M059J (cell line): Measurements from ENCODE around the gene TMEM229B. TPM values are rescaled to one million over a fixed set of nuclear protein-coding genes. Genes with fewer than 3 reads are reported as not detected.
A peak's percentile ranks its signal among the peaks of the same experiment; 100 is the strongest.
"Not testable (repeated sequence)": the region's sequence is repeated elsewhere in the genome, so short reads cannot be mapped to it uniquely, and the experiment has no call there.

ENCODE experiments used
- DNase-seq: peaks from one replicate; pipeline ENCODE4 v3.0.0-alpha.2; 2012; ENCODE audit warnings: low read depth
- total RNA-seq: library from RNA; depleted of rRNA; stranded (reverse); fragments of >200 nt; shearing (Covaris generic); gene quantifications from 2 replicates; pipeline ENCODE4 v1.2.3, GENCODE V29; 2014

The TMEM229B gene
- total RNA-seq, 1 experiment from 2014 or later = 21.5 TPM

DNA sequence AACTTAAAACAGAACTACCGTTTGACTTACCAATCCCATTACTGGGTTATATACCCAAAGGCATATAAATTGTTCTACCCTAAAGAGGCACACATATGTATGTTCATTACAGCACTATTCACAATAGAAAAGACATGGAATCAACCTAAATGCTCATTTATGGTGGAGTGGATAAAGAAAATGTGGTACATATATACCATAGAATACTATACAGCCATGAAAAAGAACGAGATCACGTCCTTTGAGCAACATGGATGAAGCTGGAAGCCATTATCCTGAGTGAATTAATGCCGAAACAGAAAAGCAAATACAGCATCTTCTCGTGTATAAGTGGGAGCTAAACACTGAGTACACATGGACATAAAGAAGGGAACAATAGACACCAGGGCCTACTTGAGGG lies 31.8 kb downstream of the TMEM229B start:
- DNase-seq = no peak

DNA sequence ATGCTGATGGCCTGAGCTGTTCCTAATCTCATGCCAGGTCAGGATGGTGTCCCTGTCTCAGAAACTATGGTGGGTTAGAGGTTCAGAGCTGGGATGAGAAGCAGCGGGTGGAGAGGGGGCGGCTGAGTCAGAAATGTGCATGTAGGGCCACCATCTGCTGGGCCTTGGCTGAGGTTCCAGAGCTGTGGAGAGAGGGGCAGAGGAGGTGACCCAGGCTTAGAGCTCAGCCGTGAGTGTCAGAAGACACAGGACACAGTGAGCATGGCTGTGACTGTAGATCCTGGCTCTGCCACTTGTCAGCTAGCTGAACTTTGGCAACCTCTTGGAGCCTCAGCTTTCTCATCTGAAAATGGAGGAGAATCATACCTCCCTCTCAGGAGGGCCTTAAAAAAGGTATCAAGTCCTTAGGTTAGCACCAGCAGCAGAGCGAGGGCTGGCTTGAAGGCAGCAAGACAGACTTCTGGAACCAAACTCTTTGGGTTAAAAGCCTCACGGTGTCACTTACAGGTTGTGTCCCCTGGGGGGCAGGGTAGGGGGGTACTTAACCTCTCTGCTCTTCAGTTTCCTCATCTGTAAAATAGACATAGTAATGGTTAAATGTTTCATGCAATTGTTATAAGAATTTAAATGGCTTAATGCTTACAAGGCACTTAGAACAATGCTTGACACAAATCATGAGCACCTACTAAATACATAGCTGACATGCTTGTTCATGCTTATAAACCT lies 34.8 kb downstream of the TMEM229B start:
- no peak for DNase-seq

- DNase-seq = not testable (repeated sequence)
Measured at GRCh38 chr14:67451667-67452066, 36.9 kb downstream of the TMEM229B start.

DNA sequence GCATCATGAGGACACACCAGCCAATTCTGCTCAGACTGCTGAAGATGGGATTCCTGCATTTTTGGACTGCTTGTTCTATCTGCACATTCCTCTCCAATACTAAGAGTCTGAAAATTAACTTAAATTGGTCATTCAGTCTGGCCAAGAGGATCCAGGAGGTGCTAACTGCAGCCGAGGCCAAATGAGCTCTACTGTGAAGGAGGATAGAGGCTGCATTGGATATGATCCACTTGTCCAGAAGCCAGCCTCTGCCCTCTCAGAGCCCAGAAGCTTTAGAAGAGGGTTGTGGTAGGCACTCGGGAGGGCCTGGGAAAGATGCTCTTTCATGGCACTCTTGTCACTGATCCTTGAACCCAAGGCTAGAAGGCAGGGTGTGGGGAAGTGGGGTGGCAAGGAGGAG lies 39.4 kb downstream of the TMEM229B start:
- no peak for DNase-seq

GRCh38 chr14:67447033-67447381 lies 41.5 kb downstream of the TMEM229B start:
- no peak for DNase-seq

GRCh38 chr14:67446371-67447032 lies 42.0 kb downstream of the TMEM229B start:
- DNase-seq = peak; percentile 65

GRCh38 chr14:67444395-67444794 lies 44.1 kb downstream of the TMEM229B start:
- DNase-seq = no peak

DNA sequence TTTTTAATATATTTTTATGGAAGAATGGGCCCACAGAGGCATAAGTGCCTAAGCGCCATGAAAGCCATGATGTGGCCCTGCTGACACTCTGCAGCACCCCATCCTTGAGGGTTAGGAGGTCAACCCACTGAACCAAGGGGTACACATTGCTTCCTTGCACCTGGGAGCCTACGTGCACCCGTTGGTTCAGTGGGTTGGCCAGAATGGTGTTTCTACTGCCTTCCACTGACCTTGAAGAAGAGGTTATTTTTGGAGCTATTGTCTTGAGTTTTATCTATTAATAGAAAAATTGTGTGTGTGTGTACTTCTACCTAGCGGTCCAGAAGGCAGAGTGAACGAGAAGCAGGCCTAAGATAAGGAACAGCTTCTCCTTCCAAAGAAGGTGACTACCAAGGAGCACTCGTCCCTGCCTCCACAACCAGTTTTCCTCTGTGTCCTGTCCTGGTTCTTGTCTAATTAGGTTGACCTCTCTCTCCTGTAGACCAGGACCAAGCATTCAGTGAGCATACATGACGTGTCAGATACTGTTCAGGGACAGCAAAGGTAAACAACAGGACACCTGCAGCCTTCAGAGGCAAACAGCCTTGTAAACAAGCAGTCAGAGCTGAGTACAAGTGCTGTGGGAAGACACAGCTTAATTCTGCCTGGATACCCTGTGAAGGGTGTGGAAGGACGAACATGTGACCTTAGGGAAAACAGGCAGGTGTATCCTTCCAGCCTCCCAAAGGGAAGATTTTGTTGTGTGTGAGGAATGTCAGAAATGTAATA lies 46.2 kb downstream of the TMEM229B start:
- no peak for DNase-seq

DNA sequence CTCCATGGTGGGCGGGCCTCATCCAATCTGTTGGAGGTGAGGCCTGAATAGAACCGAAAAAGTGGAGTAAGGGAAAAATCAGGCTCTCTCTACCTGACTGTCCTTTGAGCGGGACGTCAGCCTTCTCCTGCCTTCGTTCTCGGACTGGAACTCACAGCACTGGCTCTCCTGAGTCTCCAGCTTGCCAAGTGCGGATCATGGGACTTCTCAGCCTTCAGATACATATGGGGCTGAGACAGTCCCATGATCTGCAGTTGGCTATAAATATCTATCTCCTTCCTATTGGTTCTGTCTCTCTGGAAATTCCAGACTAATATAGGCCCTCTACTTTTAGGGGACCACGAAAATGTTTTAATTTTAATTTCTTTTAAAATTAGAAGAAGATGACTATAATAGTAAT lies 46.8 kb downstream of the TMEM229B start:
- DNase-seq = no peak

- no peak for DNase-seq
Measured at GRCh38 chr14:67441256-67441655, 47.3 kb downstream of the TMEM229B start.

DNA sequence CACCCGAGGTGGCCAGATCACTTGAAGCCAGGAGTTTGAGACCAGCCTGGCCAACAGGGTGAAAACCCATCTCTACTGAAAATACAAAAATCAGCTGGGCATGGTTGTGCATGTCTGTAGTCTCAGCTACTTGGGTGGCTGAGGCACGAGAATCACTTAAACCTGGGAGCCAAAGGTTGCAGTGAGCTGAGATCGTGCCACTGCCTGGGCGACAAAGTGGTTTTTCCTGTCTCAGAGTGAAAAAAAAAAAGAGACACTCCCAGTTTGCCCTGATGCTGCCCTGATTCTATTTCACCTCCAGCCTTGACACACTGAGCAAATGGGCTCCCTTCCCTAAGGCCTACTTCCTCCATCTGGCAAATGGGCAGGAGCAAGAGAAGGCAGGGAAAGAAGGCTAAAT lies 48.0 kb downstream of the TMEM229B start:
- no peak for DNase-seq

- DNase-seq = no peak
Measured at GRCh38 chr14:67438969-67439368, 49.6 kb downstream of the TMEM229B start.

DNA sequence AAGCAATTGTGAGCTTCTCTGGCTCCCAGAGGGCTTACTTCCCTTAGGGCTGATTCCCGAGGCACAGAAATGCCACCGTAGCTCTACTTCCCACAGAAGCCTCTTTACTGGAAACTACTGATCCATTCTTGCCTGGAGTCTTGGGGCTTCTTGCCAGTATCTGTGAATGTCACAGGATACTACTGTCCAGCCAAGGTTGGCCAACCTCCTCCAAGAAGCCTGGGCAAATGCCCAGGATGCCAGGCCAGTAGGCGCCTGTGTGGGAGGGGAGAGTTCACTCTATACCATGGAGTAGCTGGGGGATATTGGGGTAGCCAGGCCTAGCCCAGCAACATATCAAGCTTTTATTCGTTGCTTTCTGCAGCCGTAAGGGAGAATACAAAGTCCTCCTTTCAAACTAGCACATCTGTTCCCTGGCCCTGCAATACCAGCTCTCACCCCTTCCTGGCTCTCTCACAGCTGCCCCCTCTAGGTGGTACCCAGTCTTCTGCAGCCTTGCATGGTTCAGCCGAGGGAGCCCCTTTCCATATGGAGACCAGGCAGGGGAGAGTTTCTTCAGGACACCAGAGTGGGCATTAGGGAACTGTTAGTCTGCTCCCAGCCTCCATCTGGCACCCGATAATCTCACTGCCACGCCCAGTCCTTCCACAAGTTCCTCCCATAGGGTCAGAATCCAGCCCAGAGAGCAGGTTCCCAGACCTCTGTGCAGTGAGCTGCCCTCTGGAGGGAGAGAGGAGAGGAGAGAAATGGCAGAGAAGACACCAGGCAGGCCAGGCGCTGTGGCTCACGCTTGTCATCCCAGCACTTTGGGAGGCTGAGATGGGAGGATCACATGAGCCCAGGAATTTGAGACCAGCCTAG lies 52.3 kb downstream of the TMEM229B start:
- peak; percentile 46 for DNase-seq

DNA sequence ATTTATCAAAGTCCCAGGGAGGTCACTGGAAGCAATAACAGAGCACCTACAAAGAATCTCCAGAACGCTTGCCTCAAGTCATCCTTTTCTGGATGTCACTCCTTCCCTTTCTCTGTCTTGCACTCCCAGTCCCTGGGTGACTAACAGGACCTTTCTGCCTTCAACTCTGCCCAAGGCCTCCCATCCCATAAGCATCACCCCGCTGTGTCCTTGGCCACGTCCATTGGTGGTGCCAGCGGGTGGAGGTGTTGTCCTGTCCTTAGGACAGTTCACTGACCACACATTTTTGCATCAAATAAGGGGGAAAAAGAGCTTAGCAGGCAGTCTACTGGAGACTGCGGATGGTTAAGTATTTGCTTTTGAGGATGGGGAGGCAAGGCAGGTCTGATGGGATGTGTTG lies 52.9 kb downstream of the TMEM229B start:
- no peak for DNase-seq

GRCh38 chr14:67432050-67432564 lies 56.4 kb downstream of the TMEM229B start:
- no peak for DNase-seq

DNA sequence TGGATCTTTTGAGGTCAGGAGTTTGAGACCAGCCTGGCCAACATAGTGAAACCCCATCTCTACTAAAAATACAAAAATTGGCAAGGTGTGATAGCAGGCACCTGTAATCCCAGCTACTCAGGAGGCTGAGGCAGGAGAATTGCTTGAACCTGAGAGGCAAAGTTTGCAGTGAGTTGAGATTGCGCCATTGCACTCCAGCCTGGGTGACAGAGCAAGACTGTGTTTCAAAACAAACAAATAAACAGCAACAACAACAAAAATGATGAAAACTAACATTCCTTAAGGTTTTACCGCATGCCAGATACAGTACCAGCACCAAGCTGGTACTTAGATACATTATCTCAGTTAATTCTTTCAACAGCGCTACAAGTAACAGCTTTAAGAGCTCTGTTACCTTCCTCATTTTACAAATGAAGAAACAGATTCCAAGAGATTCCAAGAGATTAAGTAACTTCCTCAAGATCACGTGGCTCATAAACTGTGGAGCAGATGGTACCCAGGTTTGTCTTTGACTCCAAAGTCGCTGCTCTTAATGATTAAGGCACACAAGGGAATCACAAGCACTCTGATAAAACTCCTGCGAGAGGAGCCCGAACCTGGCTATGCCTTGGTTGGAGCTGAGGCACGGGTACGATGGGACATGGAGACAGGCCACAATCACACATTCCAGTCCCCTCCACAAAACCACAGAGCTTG lies 58.9 kb downstream of the TMEM229B start:
- no peak for DNase-seq

DNA sequence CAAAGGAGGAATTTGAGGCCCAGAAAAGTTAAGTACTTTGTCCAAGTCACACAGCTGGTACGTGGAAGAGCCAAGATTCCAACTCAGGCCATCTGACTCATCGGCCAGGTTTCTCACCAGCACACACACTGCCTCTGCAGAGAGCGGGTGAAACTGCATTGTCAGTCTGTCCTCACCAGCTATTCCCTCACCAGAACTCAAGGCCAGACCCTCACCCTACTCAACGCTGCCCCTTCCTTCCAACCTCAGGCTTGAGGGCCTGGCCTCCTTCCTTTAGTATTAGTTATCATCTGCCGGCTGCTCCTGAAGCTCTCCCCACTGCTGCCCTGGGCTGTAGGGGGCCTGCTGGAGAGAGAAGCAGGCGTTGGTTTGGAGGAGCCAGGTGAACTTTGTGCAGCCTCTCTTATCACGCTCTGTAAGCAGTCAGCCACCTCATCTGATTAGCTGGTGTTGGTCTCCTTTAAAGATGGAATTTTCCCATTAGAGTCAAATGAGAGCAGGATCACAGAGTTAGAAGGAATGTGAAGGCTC lies 60.0 kb downstream of the TMEM229B start:
- peak; percentile 54 for DNase-seq

- peak; percentile 83 for DNase-seq
Measured at GRCh38 chr14:67426983-67427606, 61.4 kb downstream of the TMEM229B start.

- no peak for DNase-seq
Measured at GRCh38 chr14:67426161-67426560, 62.4 kb downstream of the TMEM229B start.

- DNase-seq = no peak
Measured at GRCh38 chr14:67425608-67426007, 62.9 kb downstream of the TMEM229B start.
